Measurements from ENCODE around the gene ARFRP1. TPM values are rescaled to one million over a fixed set of nuclear protein-coding genes. Genes with fewer than 3 reads are reported as not detected.
A peak's percentile ranks its signal among the peaks of the same experiment; 100 is the strongest.

ARFRP1 gene
- total RNA-seq, 1 experiment from 2014 or later = 71.2 TPM

GRCh38 chr20:63700199-63701050, 7.4 kb downstream of the ARFRP1 start:
- H3K36me3 ChIP-seq (ENCODE audit: low read depth, low read length) = peaks cover 18% of the 10 kb centered on the region
- DNase-seq (no peak), ATAC-seq (no peak)
- peaks cover 16% of the 10 kb centered on the region for H3K79me2 ChIP-seq (ENCODE audit: low read length)
- no peak overlapping the region for H3K4me2 ChIP-seq (ENCODE audit: low read length)
- CTCF ChIA-PET = no interaction called here
- H3K27me3 ChIP-seq (ENCODE audit: low read length) = no peaks in the 10 kb centered on the region
- H3F3A ChIP-seq (ENCODE audit: low read length, unreplicated experiment) = no peaks in the 10 kb centered on the region
- no peaks in the 10 kb centered on the region for H3K9me3 ChIP-seq (ENCODE audit: low read length)
- intact Hi-C loops (cut with micrococcal nuclease) = no loop called here
- H3K9ac ChIP-seq (ENCODE audit: low read length) = 0 out of 2 replicates have a peak overlapping the region, but pooled peaks have one; percentile 79
- H3K9me2 ChIP-seq (replicated peaks; ENCODE audit: low read length) = no peaks in the 10 kb centered on the region
- no peaks in the 10 kb centered on the region for H4K20me1 ChIP-seq (ENCODE audit: low read length)
- H2AFZ ChIP-seq (ENCODE audit: low read length) = no peak overlapping the region
- TF ChIP-seq, protein P1, sequence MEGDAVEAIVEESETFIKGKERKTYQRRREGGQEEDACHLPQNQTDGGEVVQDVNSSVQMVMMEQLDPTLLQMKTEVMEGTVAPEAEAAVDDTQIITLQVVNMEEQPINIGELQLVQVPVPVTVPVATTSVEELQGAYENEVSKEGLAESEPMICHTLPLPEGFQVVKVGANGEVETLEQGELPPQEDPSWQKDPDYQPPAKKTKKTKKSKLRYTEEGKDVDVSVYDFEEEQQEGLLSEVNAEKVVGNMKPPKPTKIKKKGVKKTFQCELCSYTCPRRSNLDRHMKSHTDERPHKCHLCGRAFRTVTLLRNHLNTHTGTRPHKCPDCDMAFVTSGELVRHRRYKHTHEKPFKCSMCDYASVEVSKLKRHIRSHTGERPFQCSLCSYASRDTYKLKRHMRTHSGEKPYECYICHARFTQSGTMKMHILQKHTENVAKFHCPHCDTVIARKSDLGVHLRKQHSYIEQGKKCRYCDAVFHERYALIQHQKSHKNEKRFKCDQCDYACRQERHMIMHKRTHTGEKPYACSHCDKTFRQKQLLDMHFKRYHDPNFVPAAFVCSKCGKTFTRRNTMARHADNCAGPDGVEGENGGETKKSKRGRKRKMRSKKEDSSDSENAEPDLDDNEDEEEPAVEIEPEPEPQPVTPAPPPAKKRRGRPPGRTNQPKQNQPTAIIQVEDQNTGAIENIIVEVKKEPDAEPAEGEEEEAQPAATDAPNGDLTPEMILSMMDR (conservative IDR thresholded peaks at IDR 0.05; ENCODE audit: low read depth, low read length) = no peak
- no peak for TF ChIP-seq EZH2 (IDR thresholded peaks at IDR 0.05; ENCODE audit: low read length, unreplicated experiment)
- no peak for TF ChIP-seq EZH2phosphoT487 (IDR thresholded peaks at IDR 0.05; ENCODE audit: borderline replicate concordance, low read length)
- BruUV-seq (replicated peaks) = no TSS peak
- no peak overlapping the region for H3K4me3 ChIP-seq (ENCODE audit: low read length)
- peaks cover 39% of the 10 kb centered on the region for H3K4me1 ChIP-seq (ENCODE audit: insufficient read depth, low read length)
- POLR2A ChIA-PET (ENCODE audit: unreplicated experiment) = no interaction called here
- peak overlapping the region; percentile 95 for H3K27ac ChIP-seq (ENCODE audit: low read length)

DNA sequence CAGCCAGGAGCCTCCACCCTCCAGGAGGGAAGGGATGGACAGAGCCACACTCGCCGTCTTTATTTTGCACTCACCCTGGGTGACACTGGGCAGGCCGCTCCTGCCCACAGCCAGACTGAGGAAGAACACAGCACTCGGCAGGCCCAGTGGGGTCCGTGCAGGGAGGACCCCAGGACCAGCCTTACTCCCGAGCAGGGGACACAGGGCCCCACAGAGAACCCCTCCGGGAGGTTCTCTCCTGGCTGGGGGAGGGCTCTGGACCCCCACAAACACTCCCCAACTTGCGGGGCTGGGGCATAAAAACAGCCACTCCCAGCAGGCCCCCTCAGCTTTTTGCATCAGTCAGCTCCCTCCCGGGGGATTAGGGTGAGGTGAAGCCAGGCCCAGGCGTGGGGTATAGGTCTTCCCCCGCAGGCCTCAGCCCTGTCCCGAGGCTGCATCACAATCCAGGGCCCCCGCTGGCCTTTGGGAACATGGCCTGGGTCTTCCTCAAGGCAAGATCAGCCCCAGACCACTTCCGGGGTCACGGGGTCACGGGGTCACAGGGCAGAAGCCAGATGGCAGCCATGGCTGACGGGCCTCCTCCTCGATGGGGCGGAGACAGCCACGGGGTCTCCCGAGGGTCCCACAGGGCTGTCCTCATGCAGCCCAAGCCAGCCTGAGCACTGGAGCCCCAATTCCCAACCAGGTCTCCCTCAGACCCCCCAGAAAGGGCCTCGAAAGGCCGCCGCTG, 8.1 kb downstream of the ARFRP1 start:
- no peak for TF ChIP-seq EZH2 (IDR thresholded peaks at IDR 0.05; ENCODE audit: low read length, unreplicated experiment)
- TF ChIP-seq, protein P1 (conservative IDR thresholded peaks at IDR 0.05; ENCODE audit: low read depth, low read length) = no peak
- TF ChIP-seq EZH2phosphoT487 (IDR thresholded peaks at IDR 0.05; ENCODE audit: borderline replicate concordance, low read length) = no peak
- Histone ChIP-seq H3K79me2 (ENCODE audit: low read length) (0 out of 2 replicates have a peak, but pooled peaks cover 8% of the 10 kb centered on the region), H4K20me1 (ENCODE audit: low read length) (no peaks in the 10 kb centered on the region), H3K9me3 (ENCODE audit: low read length) (no peaks in the 10 kb centered on the region), H3K36me3 (ENCODE audit: low read depth, low read length) (peaks cover 10% of the 10 kb centered on the region; the same call in 1 of the 2 replicates), H3K4me3 (ENCODE audit: low read length) (no peak overlapping the region), H3K27me3 (ENCODE audit: low read length) (no peaks in the 10 kb centered on the region), H3K9ac (ENCODE audit: low read length) (peak overlapping the region; percentile 79), H3F3A (ENCODE audit: low read length, unreplicated experiment) (no peaks in the 10 kb centered on the region), H3K4me2 (ENCODE audit: low read length) (peak overlapping the region; percentile 89), H3K27ac (ENCODE audit: low read length) (peak overlapping the region; percentile 95), H3K4me1 (ENCODE audit: insufficient read depth, low read length) (peaks cover 39% of the 10 kb centered on the region), H3K9me2 (replicated peaks; ENCODE audit: low read length) (no peaks in the 10 kb centered on the region), H2AFZ (ENCODE audit: low read length) (0 out of 2 replicates have a peak overlapping the region, but pooled peaks have one; percentile 48)
- ATAC-seq (peak; percentile 12; the same call in 1 of the 2 replicates), DNase-seq (no peak)
- intact Hi-C loops (cut with micrococcal nuclease) = no loop called here
- BruUV-seq (replicated peaks) = TSS peak; percentile 14
- POLR2A ChIA-PET (ENCODE audit: unreplicated experiment) = interaction anchor here (0.6 to 1.1 kb wide), 2 partner anchors 17 to 176 kb away, joined by 3 read pairs; no protein-coding TSS in a partner anchor
- CTCF ChIA-PET = no interaction called here

All from PC-3 (cell line).